HCT116 (cell line): Measurements from ENCODE around the gene TMEM119. TPM values are rescaled to one million over a fixed set of nuclear protein-coding genes. Genes with fewer than 3 reads are reported as not detected.

Experiments used
- ATAC-seq: fragments of 200-7000 bp; cut with Tn5 transposase; 2 replicates; pipeline ENCODE4 v1.9.1; 2020; ENCODE audit warnings: mild to moderate bottlenecking, moderate library complexity
- BruUV-seq: library from RNA; stranded (reverse); fragments of 400-500 nt; replicated peaks from 2 replicates; lab custom pipeline; 2021; lab: Mats Ljungman, UMichigan
- CTCF ChIA-PET: fragments of 300-600 bp; sonication (Branson Sonifier 250); formaldehyde crosslinking; loops from one replicate; lab custom pipeline; 2021; ENCODE audit warnings: antibody characterized with exemption; lab: Charles Lee
- POLR2A ChIA-PET: fragments of 300-600, 350-600 bp; sonication (Branson Sonifier 250); formaldehyde crosslinking; loops from one replicate; lab custom pipeline; 2021; ENCODE audit warnings: antibody characterized with exemption; lab: Charles Lee
- RAD21 ChIA-PET, 2 experiments: fragments of 300-600 bp; sonication (Branson Sonifier 250); formaldehyde crosslinking; loops; one replicate each; lab custom pipeline; 2023; ENCODE audit warnings: low total read pairs in 2 of 2; ENCODE audit not compliant: uncharacterized antibody in 2 of 2, unreplicated experiment in 2 of 2, low non-redundant PET in 1 of 2; lab: Charles Lee
- DNase-seq: peaks from one replicate; pipeline ENCODE4 v3.0.0-alpha.2; 2010; ENCODE audit warnings: low read depth, low spot score
- H2AFZ ChIP-seq: fragments of 200-600 bp; shearing (Covaris generic), sonication (generic); 2 replicates; pipeline ENCODE4 v1.6.1; 2017; ENCODE audit warnings: low read depth, mixed run types, mixed read lengths, antibody characterized with exemption, low read length; ENCODE audit not compliant: poor library complexity, severe bottlenecking
- H3K27ac ChIP-seq: 2 replicates; pipeline ENCODE4 v1.5.1; 2012; ENCODE audit warnings: low read depth, low read length
- H3K27me3 ChIP-seq: fragments of 200-600 bp; sonication (generic); 2 replicates; pipeline ENCODE4 v1.6.1; 2016; ENCODE audit warnings: mixed run types, low read length, mixed read lengths; ENCODE audit not compliant: insufficient read depth
- H3K36me3 ChIP-seq, 2 experiments: fragments of 200-500 bp in 1 of 2; fragments of 200-600 bp in 1 of 2; sonication (Bioruptor generic) in 1 of 2; sonication (generic) in 1 of 2; 2 replicates each; pipeline versions ENCODE4 v1.5.1 to v1.6.1; 2014 to 2016; ENCODE audit warnings: low read length in 2 of 2, inconsistent platforms in 1 of 2, mixed read lengths in 1 of 2, mixed run types in 1 of 2; ENCODE audit not compliant: insufficient read depth in 2 of 2, control insufficient read depth in 1 of 2
- H3K4me1 ChIP-seq, 2 experiments: fragments of 200-600 bp in 1 of 2; sonication (generic) in 1 of 2; 2 replicates each; pipeline versions ENCODE4 v1.5.1 to v1.6.1; 2012 to 2017; ENCODE audit warnings: low read length in 2 of 2, inconsistent platforms in 1 of 2, mild to moderate bottlenecking in 1 of 2, mixed read lengths in 1 of 2, mixed run types in 1 of 2, moderate library complexity in 1 of 2; ENCODE audit not compliant: insufficient read depth in 2 of 2, control insufficient read depth in 1 of 2
- H3K4me2 ChIP-seq: fragments of 200-600 bp; sonication (generic); 2 replicates; pipeline ENCODE4 v1.6.1; 2017; ENCODE audit warnings: mixed run types, low read length, mixed read lengths
- H3K4me3 ChIP-seq, 2 experiments: fragments of 200-600 bp in 1 of 2; sonication (generic) in 1 of 2; replicated peaks in 1 of 2; 2 replicates each; pipeline ENCODE4 v1.5.1; 2011 to 2016; ENCODE audit warnings: low read length in 2 of 2, control low read depth in 1 of 2, low read depth in 1 of 2, mild to moderate bottlenecking in 1 of 2, mixed read lengths in 1 of 2, mixed run types in 1 of 2
- H3K79me2 ChIP-seq: fragments of 200-600 bp; sonication (generic); 2 replicates; pipeline ENCODE4 v1.6.1; 2017; ENCODE audit warnings: mild to moderate bottlenecking, mixed run types, low read length, moderate library complexity, mixed read lengths; ENCODE audit not compliant: insufficient read depth
- H3K9ac ChIP-seq: fragments of 200-600 bp; sonication (generic); 2 replicates; pipeline ENCODE4 v1.6.1; 2016; ENCODE audit warnings: low read length, mixed read lengths
- H3K9me2 ChIP-seq: fragments of 200-600 bp; sonication (generic), shearing (Covaris generic); 2 replicates; pipeline ENCODE4 v1.6.1; 2017; ENCODE audit warnings: mixed run types, mild to moderate bottlenecking, moderate library complexity; ENCODE audit not compliant: insufficient read depth
- H3K9me3 ChIP-seq, 2 experiments: fragments of 200-500 bp in 1 of 2; fragments of 200-600 bp in 1 of 2; sonication (Bioruptor generic) in 1 of 2; sonication (generic) in 1 of 2; 2 replicates each; pipeline ENCODE4 v1.6.1; 2014 to 2017; ENCODE audit warnings: low read length in 2 of 2, mixed read lengths in 2 of 2, inconsistent platforms in 1 of 2, low read depth in 1 of 2, mild to moderate bottlenecking in 1 of 2, mixed run types in 1 of 2, moderate library complexity in 1 of 2; ENCODE audit not compliant: control insufficient read depth in 1 of 2, insufficient read depth in 1 of 2
- H4K20me1 ChIP-seq: fragments of 200-600 bp; sonication (generic), shearing (Covaris generic); 2 replicates; pipeline ENCODE4 v1.6.1; 2017; ENCODE audit warnings: mixed run types, mild to moderate bottlenecking, moderate library complexity; ENCODE audit not compliant: insufficient read depth
- CBX3 ChIP-seq: IDR thresholded peaks from 2 replicates; pipeline ENCODE4 v1.6.1; 2012; ENCODE audit warnings: low read depth
- CEBPB ChIP-seq: IDR thresholded peaks from 2 replicates; pipeline ENCODE4 v1.6.1; 2012; ENCODE audit warnings: low read depth
- EGR1 ChIP-seq: IDR thresholded peaks from 2 replicates; pipeline ENCODE4 v1.6.1; 2012; ENCODE audit warnings: low read depth
- EZH2 ChIP-seq: fragments of 200-600 bp; sonication (generic); IDR thresholded peaks from 2 replicates; pipeline ENCODE4 v1.6.1; 2017; ENCODE audit warnings: antibody characterized with exemption, mixed run types
- REST ChIP-seq: IDR thresholded peaks from 2 replicates; pipeline ENCODE4 v1.6.1; 2012; ENCODE audit warnings: low read depth
- SRF ChIP-seq: IDR thresholded peaks from 2 replicates; pipeline ENCODE4 v1.6.1; 2012; ENCODE audit warnings: low read depth
- YY1 ChIP-seq: IDR thresholded peaks from 2 replicates; pipeline ENCODE4 v1.6.1; 2011; ENCODE audit warnings: low read length, low read depth, moderate library complexity, mild to moderate bottlenecking; ENCODE audit not compliant: insufficient replicate concordance; ENCODE audit errors: extremely low read depth
- ZFX ChIP-seq: fragments of 450-650 bp; IDR thresholded peaks from 2 replicates; pipeline ENCODE4 v1.6.1; 2017
- intact Hi-C: fragments of 100-400 bp; cut with micrococcal nuclease; formaldehyde crosslinking; loops from 2 replicates; pipeline ENCODE4 v1.10.0; 2022
- total RNA-seq: library from RNA; stranded (reverse); gene quantifications from one replicate; pipeline ENCODE4 v1.2.1, GENCODE V29; 2021; ENCODE audit not compliant: unreplicated experiment

Gene TMEM119
- total RNA-seq, 1 experiment from 2014 or later: not detected

DNA sequence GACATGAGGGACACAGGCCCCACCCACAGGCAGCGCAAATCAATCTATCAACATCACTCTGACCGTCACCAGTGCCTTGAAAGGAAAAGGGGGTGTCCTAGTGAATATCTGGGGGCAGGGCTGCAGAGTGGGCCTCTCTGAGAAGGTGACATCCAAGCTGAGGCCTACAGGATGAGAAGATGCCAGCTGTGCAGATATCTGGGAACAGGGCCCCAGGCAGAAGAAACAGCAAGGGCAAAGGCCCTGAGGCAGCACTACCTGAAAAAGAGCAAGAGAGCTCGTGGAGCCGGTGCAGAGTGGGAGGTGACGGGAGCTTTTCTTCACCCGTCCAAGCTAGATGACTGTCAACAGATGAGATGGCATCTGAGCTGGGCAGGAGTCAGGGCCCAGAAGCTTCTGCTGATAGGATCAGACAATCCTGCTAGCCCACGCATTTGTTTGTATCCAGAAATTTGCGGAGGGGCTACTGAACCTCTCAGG is 12.5 kb upstream of the TMEM119 start:
- POLR2A ChIA-PET: no interaction called here
- Histone ChIP-seq H2AFZ (no peak overlapping the region), H3K9me2 (no peaks in the 10 kb centered on the region), H3K4me2 (no peak overlapping the region), H3K79me2 (no peaks in the 10 kb centered on the region), H3K36me3 (no peaks in the 10 kb centered on the region), H3K4me1 (peaks cover 21 to 22% of the 10 kb centered on the region in 2 experiments), H3K27me3 (no peaks in the 10 kb centered on the region), H3K9ac (no peak overlapping the region), H3K9me3 (no peaks in the 10 kb centered on the region), H3K4me3 (no peak overlapping the region), H3K27ac (no peak overlapping the region), H4K20me1 (no peaks in the 10 kb centered on the region)
- RAD21 ChIA-PET: interaction anchor here in 1 of 2 experiments (0.6 kb wide), 1 partner anchor 37 kb away, joined by 4 read pairs; no protein-coding TSS in a partner anchor
- intact Hi-C loops: loop anchor here (10.0 kb wide), 2 partner anchors 276 to 696 kb away; partner anchors contain the start of gene CMKLR1
- DNase-seq (no peak), ATAC-seq (no peak)
- no TSS peak for BruUV-seq
- CTCF ChIA-PET: no interaction called here
- no peak for TF ChIP-seq REST

DNA sequence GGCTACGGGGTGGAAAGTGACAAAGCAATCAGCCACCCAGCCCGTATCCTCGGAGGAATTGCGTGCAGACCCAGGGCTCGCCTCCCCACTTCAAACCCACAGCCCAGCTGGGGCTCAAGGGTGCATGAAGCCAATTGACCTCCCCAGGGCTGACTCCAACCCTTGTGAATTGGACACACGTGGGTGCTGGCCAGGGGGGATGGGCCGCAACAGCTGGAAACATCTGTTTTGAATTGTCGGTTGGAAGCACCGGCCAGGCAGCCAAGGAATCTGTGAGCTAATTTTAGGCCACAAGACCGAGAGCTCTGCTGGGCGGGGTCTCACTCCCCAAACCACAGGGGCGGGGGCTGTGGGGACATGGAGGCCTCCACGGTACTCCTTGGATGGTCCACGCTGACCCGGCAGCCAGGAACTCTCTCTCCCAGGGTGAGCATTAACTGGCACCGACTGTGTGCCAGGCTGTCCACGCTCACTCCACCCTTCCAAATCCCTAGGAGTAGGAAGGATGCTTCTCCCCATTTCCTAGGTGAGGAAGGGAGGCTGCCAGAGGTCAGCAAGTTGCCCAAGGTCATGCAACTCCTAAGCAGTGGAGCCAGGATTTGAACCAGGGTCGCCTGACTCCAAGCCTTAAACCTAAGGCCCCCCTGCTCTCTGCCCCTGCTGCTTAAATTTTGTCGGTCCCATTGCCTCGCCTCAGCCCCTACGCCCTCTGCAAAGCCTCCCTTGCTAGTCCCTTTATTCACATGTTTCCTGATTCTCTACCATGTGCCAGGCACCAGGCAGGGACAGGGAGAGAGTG is 11.9 kb upstream of the TMEM119 start:
- H3K27ac ChIP-seq: no peak overlapping the region
- DNase-seq: no peak
- no peaks in the 10 kb centered on the region for H3K36me3 ChIP-seq
- H3K4me1 ChIP-seq: peaks cover 22% of the 10 kb centered on the region in 2 experiments
- no peak overlapping the region for H2AFZ ChIP-seq
- intact Hi-C loops: loop anchor here (10.0 kb wide), 2 partner anchors 275 to 695 kb away; partner anchors contain the start of gene CMKLR1
- no peaks in the 10 kb centered on the region for H3K9me2 ChIP-seq
- no peaks in the 10 kb centered on the region for H3K9me3 ChIP-seq
- no peak for TF ChIP-seq SRF
- TF ChIP-seq CBX3: no peak
- TF ChIP-seq EGR1: no peak
- TF ChIP-seq CEBPB: no peak
- no peak for TF ChIP-seq EZH2
- TF ChIP-seq ZFX: no peak
- TF ChIP-seq YY1: no peak
- TF ChIP-seq, all 23 proteins: peak for 0
- no peak overlapping the region for H3K9ac ChIP-seq
- RAD21 ChIA-PET: no interaction called here
- no TSS peak for BruUV-seq
- H3K27me3 ChIP-seq: no peaks in the 10 kb centered on the region
- CTCF ChIA-PET: no interaction called here
- no peaks in the 10 kb centered on the region for H4K20me1 ChIP-seq
- POLR2A ChIA-PET: no interaction called here
- no peaks in the 10 kb centered on the region for H3K79me2 ChIP-seq
- ATAC-seq: no peak
- no peak overlapping the region for H3K4me3 ChIP-seq
- H3K4me2 ChIP-seq: no peak overlapping the region
